Natural killer cell (primary cell): Measurements from ENCODE around the gene SLC46A1. TPM values are rescaled to one million over a fixed set of nuclear protein-coding genes. Genes with fewer than 3 reads are reported as not detected.

Experiments used
- ATAC-seq, 3 donors: fragments of 150-1000 bp in 2 of 3; fragments of 200-7000 bp in 1 of 3; cut with Tn5 transposase; 1 replicate in 1 of 3; 2 replicates in 2 of 3; pipeline ENCODE4 v1.10.0; 2021; ENCODE audit warnings: mild to moderate bottlenecking in 2 of 3, moderate library complexity in 2 of 3
- DNase-seq, 2 donors: peaks; one replicate each; pipeline versions ENCODE4 v3.0.0 to v3.0.0-alpha.2; 2013 to 2021; ENCODE audit warnings: mixed read lengths in 1 of 2
- H3K27ac ChIP-seq: one replicate; pipeline ENCODE4 v1.5.1; 2013; ENCODE audit warnings: mild to moderate bottlenecking, low read length
- H3K27me3 ChIP-seq: one replicate; pipeline ENCODE4 v1.6.1; 2013; ENCODE audit warnings: low read length; ENCODE audit not compliant: control insufficient read depth, insufficient read depth
- H3K36me3 ChIP-seq: one replicate; pipeline ENCODE4 v1.6.1; 2013; ENCODE audit warnings: low read length; ENCODE audit not compliant: control insufficient read depth, insufficient read depth
- H3K4me1 ChIP-seq: one replicate; pipeline ENCODE4 v1.6.1; 2013; ENCODE audit warnings: low read length; ENCODE audit not compliant: control insufficient read depth, insufficient read depth
- H3K4me3 ChIP-seq: one replicate; pipeline ENCODE4 v1.5.1; 2013; ENCODE audit warnings: low read length
- H3K9me3 ChIP-seq: one replicate; pipeline ENCODE4 v1.6.1; 2013; ENCODE audit warnings: low read length; ENCODE audit not compliant: control insufficient read depth, insufficient read depth
- H3K27ac Mint-ChIP-seq, 2 donors: one replicate each; pipeline ENCODE4 v1.8.0; 2022; ENCODE audit warnings: mild to moderate bottlenecking in 2 of 2, mixed read lengths in 2 of 2, moderate library complexity in 1 of 2
- H3K27me3 Mint-ChIP-seq, 2 donors: one replicate each; pipeline ENCODE4 v1.8.0; 2022; ENCODE audit warnings: low read depth in 2 of 2, mixed read lengths in 2 of 2
- H3K36me3 Mint-ChIP-seq: one replicate; pipeline ENCODE4 v1.8.0; 2022; ENCODE audit warnings: mixed read lengths
- H3K4me1 Mint-ChIP-seq, 2 donors: one replicate each; pipeline ENCODE4 v1.8.0; 2022; ENCODE audit warnings: mixed read lengths in 2 of 2
- H3K4me3 Mint-ChIP-seq: one replicate; pipeline ENCODE4 v1.8.0; 2022; ENCODE audit warnings: mild to moderate bottlenecking, moderate library complexity, mixed read lengths
- H3K9me3 Mint-ChIP-seq, 2 donors: one replicate each; pipeline ENCODE4 v1.8.0; 2022; ENCODE audit warnings: mixed read lengths in 2 of 2
- WGBS: methylation state at CpG from one replicate; pipeline ENCODE4 v1.1.7; 2013; ENCODE audit warnings: missing lambda C conversion rate; ENCODE audit not compliant: insufficient coverage; 5-methylcytosine and 5-hydroxymethylcytosine counted together
- intact Hi-C: fragments of 100-400 bp; cut with micrococcal nuclease; formaldehyde crosslinking; loops from one replicate; pipeline ENCODE4 v1.14.2; 2022
- total RNA-seq, 4 donors: library from RNA; stranded (reverse); fragments of 120-200 nt in 1 of 4; gene quantifications; one replicate each; pipeline versions ENCODE4 v1.2.3 to v1.2.4, GENCODE V29; 2013 to 2022
- TF ChIP-seq, protein P1 (sequence below): fragments of 200-600 bp; IDR thresholded peaks from one replicate; pipeline ENCODE4 v1.8.0; 2022; ENCODE audit warnings: antibody characterized with exemption

SLC46A1 gene
- total RNA-seq, 3 donors from 2014 or later (not counting 1 experiment from before 2014, with no cell fraction given), result 0.54 to 0.84 (median 0.55) TPM

DNA sequence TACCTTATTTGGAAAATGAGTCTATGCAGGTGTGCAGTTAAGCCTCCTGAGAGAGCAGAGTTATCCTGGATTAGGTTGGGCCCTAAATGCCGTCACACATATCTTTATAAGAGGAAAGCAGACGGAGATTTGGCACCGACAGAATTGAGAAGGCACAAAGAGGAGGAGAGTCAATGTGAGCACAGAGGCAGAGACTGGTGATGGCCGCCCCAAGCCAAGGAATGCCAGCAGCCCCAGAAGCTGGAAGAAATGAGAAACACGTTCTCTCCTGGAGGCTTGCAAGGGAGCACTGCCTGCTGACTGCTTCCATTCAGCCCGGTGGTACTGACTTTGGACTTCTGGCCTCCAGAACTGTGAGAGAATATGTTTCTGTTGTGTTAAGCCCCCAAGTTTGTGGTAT is 3.2 kb downstream of the SLC46A1 start:
- H3K9me3 Mint-ChIP-seq, result no peaks in the 10 kb centered on the region
- DNase-seq (no peak), ATAC-seq (no peak)
- Histone ChIP-seq H3K27me3 (peaks cover 4% of the 10 kb centered on the region), H3K36me3 (peaks cover 2% of the 10 kb centered on the region), H3K27ac (no peak overlapping the region), H3K4me3 (no peak overlapping the region), H3K9me3 (no peaks in the 10 kb centered on the region), H3K4me1 (peaks cover 19% of the 10 kb centered on the region)
- H3K4me3 Mint-ChIP-seq, result no peak overlapping the region
- H3K4me1 Mint-ChIP-seq, result peaks cover 0 to 3% of the 10 kb centered on the region in 2 donors
- no peaks in the 10 kb centered on the region for H3K36me3 Mint-ChIP-seq
- H3K27me3 Mint-ChIP-seq, result no peaks in the 10 kb centered on the region
- 97% methylated on average over 6 of the region's 6 CpGs for WGBS
- H3K27ac Mint-ChIP-seq, result no peak overlapping the region
- TF ChIP-seq, protein P1, sequence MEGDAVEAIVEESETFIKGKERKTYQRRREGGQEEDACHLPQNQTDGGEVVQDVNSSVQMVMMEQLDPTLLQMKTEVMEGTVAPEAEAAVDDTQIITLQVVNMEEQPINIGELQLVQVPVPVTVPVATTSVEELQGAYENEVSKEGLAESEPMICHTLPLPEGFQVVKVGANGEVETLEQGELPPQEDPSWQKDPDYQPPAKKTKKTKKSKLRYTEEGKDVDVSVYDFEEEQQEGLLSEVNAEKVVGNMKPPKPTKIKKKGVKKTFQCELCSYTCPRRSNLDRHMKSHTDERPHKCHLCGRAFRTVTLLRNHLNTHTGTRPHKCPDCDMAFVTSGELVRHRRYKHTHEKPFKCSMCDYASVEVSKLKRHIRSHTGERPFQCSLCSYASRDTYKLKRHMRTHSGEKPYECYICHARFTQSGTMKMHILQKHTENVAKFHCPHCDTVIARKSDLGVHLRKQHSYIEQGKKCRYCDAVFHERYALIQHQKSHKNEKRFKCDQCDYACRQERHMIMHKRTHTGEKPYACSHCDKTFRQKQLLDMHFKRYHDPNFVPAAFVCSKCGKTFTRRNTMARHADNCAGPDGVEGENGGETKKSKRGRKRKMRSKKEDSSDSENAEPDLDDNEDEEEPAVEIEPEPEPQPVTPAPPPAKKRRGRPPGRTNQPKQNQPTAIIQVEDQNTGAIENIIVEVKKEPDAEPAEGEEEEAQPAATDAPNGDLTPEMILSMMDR, result no peak
- intact Hi-C loops, result no loop called here

DNA sequence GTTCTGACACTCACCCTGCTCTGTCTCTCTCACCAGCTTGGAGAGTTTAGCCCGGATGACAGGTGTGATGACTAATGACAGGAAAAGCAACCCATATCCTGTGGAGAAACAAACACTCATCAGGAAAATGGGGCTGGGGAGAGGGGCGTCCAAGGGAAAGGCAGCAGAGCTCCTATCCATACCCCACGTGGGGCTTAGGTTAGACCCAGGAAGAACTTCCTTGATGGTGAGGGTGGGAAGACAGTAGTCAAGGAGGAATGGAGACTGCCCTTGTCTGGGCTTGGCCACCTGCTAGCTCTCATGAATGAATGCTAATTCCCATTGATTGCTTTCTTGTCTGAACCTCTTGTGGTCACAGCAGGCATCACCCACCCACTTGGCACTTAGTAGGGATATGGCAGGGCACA is 3.8 kb downstream of the SLC46A1 start:
- intact Hi-C loops, result no loop called here
- Mint-ChIP-seq H3K9me3 (no peaks in the 10 kb centered on the region), H3K36me3 (no peaks in the 10 kb centered on the region), H3K27me3 (no peaks in the 10 kb centered on the region), H3K27ac (no peak overlapping the region), H3K4me3 (no peak overlapping the region), H3K4me1 (peaks cover 0 to 3% of the 10 kb centered on the region in 2 donors)
- Histone ChIP-seq H3K9me3 (no peaks in the 10 kb centered on the region), H3K27ac (no peak overlapping the region), H3K27me3 (peaks cover 2% of the 10 kb centered on the region), H3K36me3 (peaks cover 5% of the 10 kb centered on the region), H3K4me1 (peaks cover 19% of the 10 kb centered on the region), H3K4me3 (no peak overlapping the region)
- DNase-seq (no peak), ATAC-seq (no peak)
- WGBS, result 31% methylated on average over 3 of the region's 3 CpGs
- TF ChIP-seq, protein P1, result no peak

DNA sequence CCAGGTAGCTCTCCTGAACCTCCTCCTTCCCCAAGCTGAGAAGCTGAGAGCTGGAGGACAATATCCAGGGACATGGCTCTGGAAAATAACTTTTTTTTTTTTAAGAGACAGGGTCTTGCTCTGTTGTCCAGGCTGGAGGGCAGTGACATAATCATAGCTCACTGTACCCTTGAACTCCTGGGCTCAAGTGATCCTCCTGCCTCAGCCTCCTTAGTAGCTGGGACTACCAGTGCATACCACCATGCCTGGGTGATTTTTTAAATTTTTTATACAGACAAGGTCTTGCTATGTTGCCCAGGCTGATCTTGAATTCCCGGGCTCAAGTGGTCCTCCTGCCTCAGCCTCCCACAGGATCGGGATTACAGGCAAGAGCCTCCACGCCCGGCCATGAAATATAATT is 6.2 kb downstream of the SLC46A1 start:
- Mint-ChIP-seq H3K36me3 (no peaks in the 10 kb centered on the region), H3K27me3 (no peaks in the 10 kb centered on the region), H3K4me1 (no peaks in the 10 kb centered on the region), H3K4me3 (no peak overlapping the region), H3K27ac (no peak overlapping the region), H3K9me3 (no peaks in the 10 kb centered on the region)
- ATAC-seq (no peak), DNase-seq (no peak)
- Histone ChIP-seq H3K9me3 (no peaks in the 10 kb centered on the region), H3K4me1 (peaks cover 3% of the 10 kb centered on the region), H3K4me3 (no peak overlapping the region), H3K27ac (no peak overlapping the region), H3K36me3 (peaks cover 21% of the 10 kb centered on the region), H3K27me3 (no peaks in the 10 kb centered on the region)
- 93% methylated on average over 4 of the region's 4 CpGs for WGBS
- intact Hi-C loops, result no loop called here
- TF ChIP-seq, protein P1, result no peak

DNA sequence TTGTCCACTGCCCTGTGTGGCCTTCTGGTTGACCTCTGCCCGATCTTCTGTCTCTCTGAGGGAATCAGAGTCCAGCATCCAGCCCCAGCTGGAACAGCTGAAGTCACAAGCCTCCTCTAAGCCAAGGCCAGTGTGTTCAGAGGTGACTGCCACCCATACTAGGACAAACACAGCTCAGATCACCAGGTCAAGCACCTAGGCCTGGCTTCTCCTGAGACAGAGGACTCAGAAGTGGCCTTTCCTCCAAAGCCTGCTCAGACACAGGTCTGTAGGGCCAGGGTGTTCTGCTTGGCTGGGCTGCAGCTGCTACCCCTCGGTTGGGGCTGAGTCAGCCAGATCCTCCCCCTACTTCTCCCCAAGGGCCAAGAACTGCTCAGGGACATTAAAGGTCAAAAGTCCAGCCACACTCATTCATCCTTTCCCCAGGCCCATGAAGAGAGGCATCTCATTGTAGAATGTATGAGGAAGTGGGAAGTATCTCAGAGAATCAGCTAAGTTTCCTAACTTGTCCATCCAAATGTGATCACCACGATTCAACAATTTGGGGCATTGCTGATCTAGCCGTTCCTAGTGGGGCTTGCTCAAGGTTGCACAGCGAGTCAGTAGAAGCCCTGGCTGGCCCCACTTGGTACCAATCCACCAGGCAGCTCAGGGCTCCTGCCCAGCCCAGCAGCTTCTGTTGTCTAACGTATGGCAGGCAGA is 7.6 kb downstream of the SLC46A1 start:
- no peak overlapping the region for H3K27ac ChIP-seq

More for the DNA sequence above, 7.6 kb downstream of the SLC46A1 start:
- WGBS, result 87% methylated on average over 6 of the region's 6 CpGs
- no peaks in the 10 kb centered on the region for H3K4me1 Mint-ChIP-seq
- ATAC-seq, result no peak
- no peaks in the 10 kb centered on the region for H3K4me1 ChIP-seq
- no peaks in the 10 kb centered on the region for H3K9me3 Mint-ChIP-seq
- H3K27ac Mint-ChIP-seq, result peak overlapping the region in 1 of 2 donors; percentile 33
- TF ChIP-seq, protein P1, result no peak
- H3K36me3 Mint-ChIP-seq, result no peaks in the 10 kb centered on the region
- no peak overlapping the region for H3K4me3 ChIP-seq
- no peaks in the 10 kb centered on the region for H3K9me3 ChIP-seq
- peaks cover 28% of the 10 kb centered on the region for H3K36me3 ChIP-seq
- intact Hi-C loops, result no loop called here
- H3K27me3 Mint-ChIP-seq, result no peaks in the 10 kb centered on the region
- no peak for DNase-seq
- no peaks in the 10 kb centered on the region for H3K27me3 ChIP-seq
- no peak overlapping the region for H3K4me3 Mint-ChIP-seq
